NCI-H2196 treated with DMSO at 0.1 percent for 48 hours (cell line): Measurements from ENCODE around the gene SIDT1.

ENCODE experiments used
- DNase-seq: peaks from one replicate; lab custom pipeline; 2025; ENCODE audit not compliant: unreplicated experiment; lab: John Stamatoyannopoulos, UW

SIDT1 gene

GRCh38 chr3:113594066-113594465, 61.7 kb downstream of the SIDT1 start:
- DNase-seq, result no peak

GRCh38 chr3:113597596-113598354, 65.4 kb downstream of the SIDT1 start:
- DNase-seq, result no peak

DNA sequence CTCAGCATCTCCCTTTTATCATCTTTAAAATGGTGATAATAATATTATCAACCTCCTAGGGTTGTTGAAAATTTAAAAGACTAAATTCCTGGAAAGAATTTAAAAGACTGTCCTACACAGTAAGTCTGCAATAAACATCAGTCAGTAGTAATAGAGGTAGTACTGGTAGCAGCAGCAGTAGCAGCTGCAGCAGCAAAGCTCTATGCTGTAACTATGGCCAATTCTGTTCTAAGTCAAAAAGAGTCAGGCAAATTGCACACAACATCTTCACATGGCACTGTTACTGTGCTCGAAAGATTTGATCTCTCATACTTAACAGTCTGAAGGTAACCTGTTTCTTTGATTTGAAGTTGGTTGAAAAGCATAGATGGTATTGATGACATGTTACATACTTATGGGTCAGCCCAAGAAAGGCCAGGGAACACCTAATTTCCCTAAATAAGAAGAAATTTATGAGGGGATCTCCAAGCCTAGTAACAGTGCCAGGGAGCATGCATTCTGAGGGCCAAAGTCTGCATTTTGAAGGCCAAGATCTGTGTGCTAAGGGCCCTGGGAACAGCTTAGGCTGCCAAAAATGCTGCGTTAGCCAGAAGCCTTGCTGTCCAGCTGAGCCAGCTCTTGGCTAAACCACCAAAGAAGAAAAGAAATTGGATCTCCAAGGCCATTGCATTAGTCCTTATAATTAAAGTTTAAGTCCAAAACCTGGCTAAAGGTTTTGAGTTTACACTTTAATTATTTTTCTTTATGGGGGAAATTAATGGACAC, 68.2 kb downstream of the SIDT1 start:
- DNase-seq, result no peak

DNA sequence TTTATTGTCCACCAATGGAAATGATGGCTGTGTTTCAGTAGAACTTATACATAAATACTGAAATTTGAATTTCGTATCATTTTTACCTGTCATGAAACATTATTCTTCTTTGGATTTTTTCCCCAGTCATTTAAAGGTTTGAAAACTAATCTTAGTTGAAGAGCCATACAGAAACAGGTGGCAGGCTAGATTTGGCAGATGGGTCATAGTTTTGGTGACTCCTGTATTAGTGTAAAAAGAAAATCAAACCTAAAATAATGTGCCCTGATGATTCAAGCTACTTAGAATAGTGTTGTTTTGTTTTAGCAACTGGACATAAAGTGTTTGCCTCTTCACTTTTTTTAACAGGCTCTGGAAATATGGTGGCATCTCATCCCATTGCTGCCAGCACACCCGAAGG, 68.9 kb downstream of the SIDT1 start:
- no peak for DNase-seq

DNA sequence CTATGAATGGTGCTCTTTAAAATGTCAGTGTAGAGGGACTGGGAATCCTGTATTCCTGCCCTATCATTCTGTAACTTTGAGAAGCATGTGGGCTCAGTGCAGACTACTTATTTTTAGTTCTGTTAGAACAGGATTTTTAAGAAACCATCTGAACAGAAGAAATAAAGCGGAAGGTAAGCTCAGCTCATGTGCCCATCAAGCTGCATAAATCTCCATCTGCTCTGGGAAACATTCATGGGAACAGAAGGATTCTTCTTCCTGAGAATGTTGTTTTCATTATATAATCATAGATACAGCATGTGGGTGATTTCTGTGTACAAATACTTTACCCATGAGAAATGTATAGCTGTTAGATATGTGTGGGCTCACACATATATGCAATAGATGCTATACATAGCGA, 69.9 kb downstream of the SIDT1 start:
- DNase-seq, result no peak

DNA sequence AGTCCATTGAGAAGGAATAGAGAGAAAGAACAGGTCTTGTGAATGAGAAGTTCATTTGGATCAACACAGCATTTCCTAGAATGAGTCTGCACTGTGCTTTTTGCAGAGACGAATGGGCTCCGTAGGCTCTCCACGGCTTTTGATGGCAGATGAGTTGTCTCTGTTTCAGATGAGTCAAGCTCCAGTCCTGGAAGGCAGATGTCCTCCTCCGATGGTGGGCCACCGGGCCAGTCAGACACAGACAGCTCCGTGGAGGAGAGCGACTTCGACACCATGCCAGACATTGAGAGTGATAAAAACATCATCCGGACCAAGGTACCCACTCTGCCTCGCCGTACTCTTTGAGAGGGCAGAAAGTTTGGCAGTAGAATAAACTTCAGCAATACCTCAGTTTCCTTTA, 70.5 kb downstream of the SIDT1 start:
- no peak for DNase-seq

GRCh38 chr3:113606539-113607218, 74.3 kb downstream of the SIDT1 start:
- DNase-seq, result no peak

DNA sequence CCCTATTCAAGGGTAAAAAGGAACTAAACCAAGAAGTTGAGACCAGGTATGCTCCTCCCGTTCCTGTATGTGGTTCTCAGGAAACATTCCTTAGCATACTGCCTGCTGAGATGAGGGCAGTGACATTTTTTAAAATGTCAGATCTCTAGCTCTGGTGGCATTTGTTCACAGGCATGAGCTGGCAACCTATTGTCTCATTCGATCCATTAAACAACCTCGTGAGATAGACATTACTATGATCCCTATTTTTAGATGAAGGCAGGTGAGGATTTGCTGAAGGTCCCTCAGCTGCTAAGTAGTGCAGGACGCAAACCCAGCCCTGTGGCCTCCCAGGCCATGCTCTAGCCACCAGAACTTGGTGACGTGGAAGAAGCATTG, 74.9 kb downstream of the SIDT1 start:
- no peak for DNase-seq

- DNase-seq, result no peak
Measured at GRCh38 chr3:113614402-113614801, 82.0 kb downstream of the SIDT1 start.

DNA sequence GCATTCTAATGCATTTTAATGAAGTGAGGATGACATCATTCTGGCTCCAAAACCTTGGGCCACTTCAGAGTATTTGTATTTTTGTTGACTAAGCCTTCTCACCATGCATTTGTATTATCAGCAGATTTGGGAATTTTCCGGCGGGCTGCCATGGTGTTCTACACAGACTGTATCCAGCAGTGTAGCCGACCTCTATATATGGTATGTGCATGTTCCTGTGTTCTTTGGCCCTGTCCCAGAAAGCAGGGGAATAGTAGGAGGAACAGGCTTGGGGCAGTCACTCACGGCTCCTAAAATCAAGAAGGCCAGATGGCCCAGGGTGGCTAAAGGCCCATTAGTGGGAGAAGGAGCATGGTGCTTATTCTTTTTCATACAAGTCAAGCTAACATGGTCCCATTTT, 83.6 kb downstream of the SIDT1 start:
- DNase-seq, result no peak

GRCh38 chr3:113617726-113618125, 85.4 kb downstream of the SIDT1 start:
- no peak for DNase-seq

GRCh38 chr3:113620091-113620490, 87.7 kb downstream of the SIDT1 start:
- no peak for DNase-seq

DNA sequence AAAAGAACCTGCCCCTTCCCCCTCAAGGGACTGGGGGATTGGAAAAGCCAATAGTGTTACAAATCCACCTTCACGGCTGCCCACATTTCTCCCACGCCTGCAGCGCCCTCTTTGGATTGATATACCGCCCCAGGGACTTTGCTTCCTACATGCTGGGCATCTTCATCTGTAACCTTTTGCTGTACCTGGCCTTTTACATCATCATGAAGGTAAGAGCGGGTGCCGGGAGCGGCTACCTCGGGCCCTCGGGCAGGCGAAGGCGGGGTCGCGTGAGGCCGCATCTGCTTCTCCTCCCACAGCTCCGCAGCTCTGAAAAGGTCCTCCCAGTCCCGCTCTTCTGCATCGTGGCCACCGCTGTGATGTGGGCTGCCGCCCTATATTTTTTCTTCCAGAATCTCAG, 91.0 kb downstream of the SIDT1 start:
- no peak for DNase-seq

DNA sequence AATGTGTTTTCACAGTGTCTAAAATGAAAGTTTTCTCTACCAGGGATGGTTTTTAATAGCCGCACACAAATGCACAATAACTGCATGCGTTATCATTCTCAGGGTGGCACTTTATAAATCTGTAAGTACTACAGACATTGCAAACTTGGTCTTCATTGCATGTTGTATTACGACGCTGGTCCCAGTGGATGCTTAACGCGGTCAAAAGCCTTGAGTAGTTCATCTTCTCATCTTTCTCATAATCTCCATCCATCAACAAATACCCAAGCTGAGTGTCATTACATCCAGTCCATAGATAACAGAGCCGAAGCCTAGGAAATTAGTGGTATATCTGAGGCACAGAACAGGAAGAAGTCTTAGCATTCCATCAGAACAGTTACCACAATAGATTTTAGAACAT, 91.5 kb downstream of the SIDT1 start:
- DNase-seq, result no peak

DNA sequence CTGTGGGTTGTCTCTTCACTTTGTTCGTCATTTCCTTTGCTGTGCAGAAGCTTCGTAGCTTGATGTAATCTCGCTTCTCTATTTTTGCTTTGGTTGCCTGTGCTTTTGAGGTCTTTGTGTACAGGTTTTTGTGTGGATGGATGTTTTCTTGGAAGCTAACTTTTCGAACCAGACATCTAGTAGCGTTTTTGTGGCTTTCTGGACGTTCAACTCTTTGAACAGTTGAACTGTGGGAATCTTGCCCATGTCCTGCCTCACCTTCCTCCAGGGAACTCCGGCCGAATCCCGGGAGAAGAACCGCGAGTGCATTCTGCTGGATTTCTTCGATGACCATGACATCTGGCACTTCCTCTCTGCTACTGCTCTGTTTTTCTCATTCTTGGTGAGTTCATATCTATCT, 93.5 kb downstream of the SIDT1 start:
- no peak for DNase-seq

- DNase-seq, result peak; percentile 65
Measured at GRCh38 chr3:113626503-113627371, 94.4 kb downstream of the SIDT1 start.

GRCh38 chr3:113628316-113628715, 96.0 kb downstream of the SIDT1 start:
- DNase-seq, result no peak

DNA sequence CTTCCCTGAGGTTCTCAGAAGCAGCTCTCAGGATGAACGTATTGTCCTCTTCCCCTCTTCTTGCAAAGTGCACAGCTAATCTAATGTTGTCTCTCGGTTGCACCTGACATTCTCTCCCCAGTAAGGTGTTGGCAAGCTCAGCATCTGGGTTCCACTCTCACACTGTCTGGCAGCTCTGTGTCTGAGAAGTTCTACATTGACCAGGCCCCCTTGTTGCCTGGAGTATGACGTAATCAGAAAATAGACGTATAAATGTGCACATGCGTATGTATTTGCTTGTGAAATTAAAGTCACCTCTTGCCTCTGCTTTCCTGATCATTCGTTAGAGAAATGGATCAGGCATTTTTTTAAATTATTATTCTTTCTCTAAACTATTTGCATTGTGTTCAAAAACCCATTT, 96.4 kb downstream of the SIDT1 start:
- no peak for DNase-seq

DNA sequence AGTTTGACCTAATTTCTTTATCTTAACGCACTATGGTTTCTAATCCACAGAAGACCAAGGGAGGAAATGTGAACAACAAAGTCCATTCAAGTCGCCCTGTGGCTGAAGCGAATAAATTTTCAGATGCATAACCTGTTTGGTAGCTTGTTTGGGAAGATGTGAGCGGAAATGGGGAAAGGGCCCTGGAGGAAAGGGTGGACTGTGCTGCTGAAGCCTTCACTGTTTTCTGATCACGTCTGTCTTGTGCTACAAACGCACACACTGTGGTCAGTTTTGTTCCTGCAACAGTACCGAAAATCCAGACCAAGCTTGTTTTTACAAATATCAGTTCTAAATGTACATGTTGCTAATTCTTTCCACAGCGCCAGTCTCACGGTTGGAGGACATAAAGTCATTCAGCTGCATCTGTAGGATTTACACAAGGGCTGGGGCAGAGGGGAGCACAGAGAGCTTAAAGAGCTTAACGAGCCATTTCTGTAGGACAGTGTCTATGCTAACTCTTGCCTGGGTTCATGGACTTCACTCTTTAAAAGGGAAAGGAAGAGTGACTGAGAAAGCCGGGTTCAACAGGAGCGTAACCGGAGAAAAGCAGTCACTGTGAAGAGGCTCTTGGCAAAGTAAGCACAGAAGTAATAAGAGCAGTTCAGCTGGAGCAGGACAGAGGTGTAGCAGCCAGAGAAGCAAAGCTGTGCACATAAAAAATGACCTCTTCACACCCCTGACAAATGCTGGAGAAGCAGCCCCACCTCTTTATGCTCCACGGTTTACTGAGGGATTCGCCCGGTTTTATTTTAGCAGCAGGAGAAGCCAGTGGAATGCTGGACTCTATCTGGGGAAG, 97.4 kb downstream of the SIDT1 start:
- DNase-seq, result peak; percentile 80

GRCh38 chr3:113630956-113631542, 98.7 kb downstream of the SIDT1 start:
- no peak for DNase-seq
